ENCODE data around the gene IGF1R. TPM values are rescaled to one million over a fixed set of nuclear protein-coding genes. Genes with fewer than 3 reads are reported as not detected.

The IGF1R gene
- total RNA-seq, 1 donor from 2014 or later, result 28.2 TPM

DNA sequence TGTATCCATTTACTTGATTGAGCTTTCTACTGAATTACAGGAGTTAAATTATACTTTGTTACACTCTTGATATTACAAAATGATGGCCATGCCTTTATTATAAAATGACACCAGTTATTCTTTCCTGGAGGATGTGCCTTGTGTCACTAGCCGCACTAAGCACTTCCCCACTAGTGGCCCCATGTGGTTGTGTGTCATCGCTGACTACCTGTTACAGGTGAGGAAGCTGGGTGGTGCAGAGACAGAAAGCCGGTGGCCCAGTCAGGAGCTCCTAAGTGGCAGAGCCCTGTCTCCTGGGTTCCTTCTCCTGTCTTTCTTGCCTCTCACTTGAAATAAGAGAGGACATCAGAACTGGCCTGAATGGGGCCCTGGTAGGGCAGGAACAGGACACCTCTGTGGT, 96.8 kb downstream of the IGF1R start:
- no peak for DNase-seq (ENCODE audit: low read depth, low spot score)

DNA sequence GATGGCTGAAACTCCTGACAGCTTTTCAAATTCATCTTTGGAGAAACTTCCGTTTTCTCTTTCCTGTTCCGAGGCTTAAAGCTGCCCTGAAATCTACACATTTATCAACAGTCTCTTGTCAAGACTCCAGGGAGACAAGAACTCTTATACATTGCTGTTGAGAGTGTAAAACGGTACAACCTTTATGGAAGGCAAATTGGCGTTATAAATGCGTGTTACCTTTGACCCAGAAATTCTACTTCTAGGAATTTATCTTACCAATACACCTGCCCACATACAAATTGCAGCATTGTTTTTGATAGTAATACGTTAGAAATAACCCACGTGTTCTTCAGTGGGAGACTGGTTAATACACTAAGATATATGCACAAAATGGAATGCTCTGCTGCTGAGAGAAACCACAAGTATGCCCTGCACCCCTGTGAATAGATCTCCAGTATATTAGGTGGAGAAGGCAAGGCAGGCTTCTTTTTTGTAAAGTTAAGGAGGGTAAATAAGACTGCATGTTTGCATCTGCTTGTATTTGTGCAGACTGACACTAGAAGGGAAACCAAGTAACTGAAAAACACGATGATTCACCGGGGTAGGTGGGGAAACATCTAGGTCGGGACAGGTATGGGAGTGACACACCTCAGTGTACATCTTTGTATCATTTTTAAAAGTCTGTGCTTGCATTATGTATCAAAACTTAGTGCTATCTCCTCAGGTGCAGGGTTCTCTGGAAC, 97.5 kb downstream of the IGF1R start:
- no peak for DNase-seq (ENCODE audit: low read depth, low spot score)

DNA sequence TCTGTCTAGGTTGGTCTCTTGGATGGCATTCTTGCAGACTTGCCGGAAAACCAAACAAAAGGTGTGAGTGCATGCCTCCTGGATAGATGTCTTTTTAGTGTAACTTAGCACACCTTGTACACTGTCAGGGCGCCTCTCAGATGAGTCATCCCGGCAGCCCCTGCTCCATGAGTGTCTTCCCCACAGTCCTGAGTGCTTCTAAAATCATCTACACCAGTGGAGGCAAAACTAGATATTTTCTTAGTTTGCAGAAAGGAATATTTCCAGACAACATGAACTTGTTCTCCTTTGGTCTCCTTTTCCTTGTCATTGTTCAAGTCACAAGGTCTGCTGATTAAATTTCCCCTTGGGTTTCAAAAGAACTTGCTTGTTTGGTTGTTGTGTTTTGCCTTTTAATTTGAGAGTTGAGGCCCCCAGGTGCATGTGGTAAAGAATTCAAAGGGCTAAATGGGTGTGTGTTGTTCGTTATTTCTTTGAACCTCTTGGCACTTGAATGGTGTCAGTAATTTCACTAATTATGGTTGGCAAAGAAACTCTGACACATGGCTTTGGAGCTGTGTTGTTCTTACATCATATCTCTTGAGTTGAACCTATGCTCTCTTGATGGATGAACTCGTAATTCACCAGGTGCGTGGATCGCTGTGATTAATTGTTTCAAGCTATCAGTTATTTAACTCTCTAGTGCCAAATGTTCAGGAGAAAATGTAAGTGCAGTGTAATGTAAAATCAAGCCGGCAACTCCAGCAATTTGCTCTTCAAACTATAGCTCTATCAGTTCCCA, 98.2 kb downstream of the IGF1R start:
- DNase-seq (ENCODE audit: low read depth, low spot score), result no peak

DNA sequence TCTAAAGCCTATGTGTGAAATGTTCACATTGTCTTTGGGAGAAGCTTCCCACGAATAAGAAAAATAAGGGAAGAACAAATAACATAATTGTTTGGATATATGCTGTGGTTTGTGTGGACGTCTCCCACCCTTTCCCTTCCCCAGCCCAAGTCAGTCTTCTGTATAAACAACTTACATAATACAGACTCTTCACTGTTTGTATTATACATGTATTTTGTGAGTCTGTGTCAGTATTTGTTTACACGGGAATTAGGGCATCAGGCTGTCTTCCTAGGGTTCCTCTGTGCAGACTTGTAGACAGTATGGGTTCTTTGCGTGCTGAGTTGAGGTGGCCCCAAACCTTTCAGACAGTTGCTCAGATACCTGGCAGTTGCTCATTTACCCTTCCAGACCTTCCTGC, 103.4 kb downstream of the IGF1R start:
- DNase-seq (ENCODE audit: low read depth, low spot score), result no peak

DNA sequence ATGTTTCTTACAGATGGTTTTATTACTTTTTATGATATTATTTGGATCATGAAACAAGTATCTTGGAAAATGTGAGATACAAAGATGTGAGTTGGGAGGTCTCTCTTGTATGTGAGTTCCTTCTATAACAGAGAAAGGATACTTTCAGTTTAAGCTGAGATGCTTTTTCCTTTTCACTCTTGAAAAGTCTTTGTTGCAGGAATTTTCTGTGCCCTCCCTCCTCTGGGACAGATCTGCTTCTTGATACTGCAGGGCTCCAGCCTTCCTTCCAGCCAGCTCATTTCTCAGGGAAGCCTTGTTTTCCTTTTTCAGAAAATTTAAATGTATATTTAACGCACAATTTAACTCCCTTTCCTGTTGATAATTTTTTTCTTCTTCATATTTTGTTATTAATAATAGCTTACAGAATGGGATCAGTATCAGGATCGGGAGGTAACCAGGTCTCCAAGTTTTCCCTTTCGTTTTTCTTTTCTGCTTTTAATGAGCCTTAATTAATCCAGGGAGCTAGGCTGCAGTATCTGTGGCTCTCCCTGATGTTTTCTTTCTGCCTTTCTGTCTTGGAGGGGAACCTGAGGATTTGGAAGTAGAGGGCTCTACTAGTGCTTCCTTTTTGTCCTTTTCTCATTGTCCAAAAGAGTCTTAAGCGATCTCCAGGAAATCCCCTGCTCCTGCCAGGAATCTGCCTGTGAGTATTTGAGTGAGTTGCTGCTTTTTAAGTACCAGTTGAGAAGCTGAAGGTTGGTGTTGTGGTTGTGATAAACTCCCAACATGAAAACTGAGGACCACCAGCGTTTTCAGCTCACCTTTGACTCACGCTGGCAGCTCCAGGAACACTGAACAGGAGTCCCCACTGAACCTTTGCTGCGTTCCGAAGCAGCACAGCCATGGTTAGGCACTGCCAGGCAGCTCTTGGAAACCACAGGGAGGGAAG, 105.7 kb downstream of the IGF1R start:
- DNase-seq (ENCODE audit: low read depth, low spot score), result no peak

DNA sequence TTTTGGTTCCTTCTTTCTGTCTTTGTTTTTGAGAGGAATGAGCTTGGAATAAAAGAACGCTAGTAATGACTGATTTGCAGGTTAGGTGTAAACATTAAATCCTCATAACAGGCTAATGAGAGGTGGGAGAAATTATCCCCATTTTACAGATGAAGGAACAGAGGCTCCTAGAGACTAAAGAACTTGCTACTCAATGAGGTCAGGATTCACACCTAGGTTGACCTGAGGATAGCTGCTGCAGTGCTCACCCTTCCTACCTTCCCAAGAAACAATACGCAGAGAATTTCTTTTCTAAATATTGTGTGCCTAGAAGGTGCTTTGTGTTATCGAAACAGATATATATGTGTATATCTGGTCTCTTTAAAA, 106.3 kb downstream of the IGF1R start:
- no peak for DNase-seq (ENCODE audit: low read depth, low spot score)

DNA sequence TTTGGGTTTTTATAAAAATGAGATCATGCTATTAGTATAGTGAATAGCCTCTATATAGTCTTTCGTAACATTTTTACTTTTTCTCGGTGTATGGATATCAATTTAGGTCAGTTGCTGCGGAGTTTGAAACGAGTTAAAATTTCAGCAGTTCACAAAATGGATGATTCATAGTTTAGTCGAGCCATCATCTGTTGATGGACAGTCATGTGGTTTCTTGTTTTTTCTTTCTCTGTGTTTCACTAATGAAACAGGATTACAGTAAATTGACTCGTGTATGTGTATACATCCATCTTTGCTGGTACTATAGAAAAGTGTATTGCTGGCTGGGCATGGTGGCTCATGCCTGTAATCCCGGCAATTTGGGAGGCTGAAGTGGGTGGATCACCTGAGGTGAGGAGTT, 106.8 kb downstream of the IGF1R start:
- DNase-seq (ENCODE audit: low read depth, low spot score), result no peak

DNA sequence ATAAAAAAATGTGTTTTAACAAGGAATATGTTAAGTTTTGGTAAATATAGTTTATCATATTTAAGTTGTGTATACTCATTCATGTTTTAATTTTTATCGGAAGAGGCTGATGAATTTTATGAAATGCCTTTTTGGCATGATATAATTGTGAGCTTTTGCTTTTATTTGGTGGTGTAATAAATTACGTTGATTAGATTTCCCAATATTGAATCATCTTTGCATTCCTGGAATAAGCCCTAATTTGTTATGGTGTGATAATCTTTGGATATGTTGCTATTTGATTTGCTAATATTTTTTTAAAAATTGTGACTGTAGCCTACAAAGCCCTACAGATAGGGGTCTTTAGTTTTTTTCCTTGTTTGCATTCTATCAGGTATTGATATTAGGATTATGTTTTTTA, 107.4 kb downstream of the IGF1R start:
- no peak for DNase-seq (ENCODE audit: low read depth, low spot score)

DNA sequence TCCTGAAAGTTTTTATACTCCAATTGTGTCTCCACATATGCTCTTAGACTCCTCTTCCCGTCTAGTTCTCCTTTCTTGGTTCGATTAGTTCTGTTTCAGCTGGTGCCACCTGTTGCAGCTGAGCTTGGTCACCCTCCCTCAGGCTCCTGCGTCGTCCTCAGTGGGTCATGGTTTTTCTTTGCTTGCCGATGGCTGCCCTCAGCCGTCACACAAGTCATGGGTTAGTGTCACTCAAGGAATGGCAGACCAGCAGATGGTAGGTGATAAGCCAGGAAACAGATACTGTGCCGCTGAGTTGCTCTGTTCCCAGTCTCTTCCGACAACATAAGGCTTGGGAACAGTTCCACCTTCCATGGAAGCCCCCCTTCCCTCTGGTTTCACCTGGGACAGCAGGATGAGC, 109.9 kb downstream of the IGF1R start:
- no peak for DNase-seq (ENCODE audit: low read depth, low spot score)

DNA sequence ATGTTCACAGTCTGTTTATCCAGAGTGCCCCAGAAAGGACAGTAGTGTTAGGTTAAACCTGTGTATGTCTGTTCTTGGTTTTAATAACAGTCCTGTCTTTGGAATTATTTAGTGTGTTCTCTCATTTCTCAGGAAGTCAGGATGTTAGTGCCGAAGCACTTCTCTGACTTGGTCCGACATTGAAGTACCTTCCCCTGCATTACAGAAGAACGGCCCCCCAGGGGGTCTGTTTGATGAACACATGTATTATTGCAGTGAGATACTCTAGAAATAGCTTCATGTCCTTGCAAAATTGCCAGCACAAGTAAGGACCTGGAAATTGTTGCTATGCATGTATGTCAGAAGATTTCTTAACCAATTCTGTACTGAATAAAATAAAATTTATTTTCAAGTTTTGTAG, 110.9 kb downstream of the IGF1R start:
- no peak for DNase-seq (ENCODE audit: low read depth, low spot score)

DNA sequence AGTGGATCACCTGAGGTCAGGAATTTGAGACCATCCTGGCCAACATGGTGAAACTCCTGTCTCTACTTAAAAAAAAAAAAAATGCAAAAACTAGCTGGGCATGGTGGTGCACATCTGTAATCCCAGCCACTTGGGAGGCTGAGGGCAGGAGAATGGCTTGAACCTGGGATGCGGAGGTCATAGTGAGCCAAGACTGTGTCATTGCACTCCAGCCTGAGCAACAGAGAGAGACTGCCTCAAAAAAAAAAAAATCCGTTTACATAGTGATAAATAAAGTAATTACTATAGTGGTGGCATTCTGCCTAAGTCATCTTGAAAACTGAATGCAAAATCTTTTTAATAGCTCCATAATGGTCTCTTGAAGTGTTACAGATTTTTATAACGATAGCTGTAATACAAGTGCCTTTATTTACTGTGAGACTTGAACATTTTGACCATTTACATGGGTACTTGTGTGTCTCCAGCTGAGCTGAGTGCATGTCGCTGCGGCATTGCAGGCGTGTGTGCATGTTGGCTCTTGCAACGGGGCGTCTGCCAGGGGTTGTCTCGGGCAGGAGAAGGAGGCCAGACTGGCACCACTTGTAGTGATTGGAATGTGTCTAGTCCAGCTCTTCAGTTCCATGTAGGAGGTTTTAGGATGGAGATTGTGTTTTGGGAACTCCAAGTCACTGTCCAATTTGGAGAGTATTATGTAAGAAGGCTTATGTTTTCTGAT, 111.9 kb downstream of the IGF1R start:
- no peak for DNase-seq (ENCODE audit: low read depth, low spot score)

DNA sequence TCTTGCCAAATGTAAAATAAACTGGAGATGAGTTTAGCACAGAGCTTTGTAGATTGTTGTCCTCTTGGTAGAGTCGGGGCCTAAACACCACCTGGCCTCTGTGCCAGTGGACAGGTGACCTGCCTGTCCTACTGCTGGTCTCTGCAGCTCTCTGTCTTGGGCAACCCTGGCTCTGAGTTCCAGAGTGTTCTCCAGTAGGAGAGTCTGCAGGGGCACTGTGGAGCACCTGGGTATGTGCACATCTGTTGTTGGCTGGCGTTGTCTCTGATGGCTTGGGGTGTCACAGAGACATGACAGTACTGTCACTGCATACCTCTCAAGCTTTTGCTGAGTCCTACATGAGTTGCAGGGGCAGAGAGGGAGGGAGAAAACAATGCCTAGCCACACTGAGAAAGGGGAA, 112.6 kb downstream of the IGF1R start:
- DNase-seq (ENCODE audit: low read depth, low spot score), result no peak

DNA sequence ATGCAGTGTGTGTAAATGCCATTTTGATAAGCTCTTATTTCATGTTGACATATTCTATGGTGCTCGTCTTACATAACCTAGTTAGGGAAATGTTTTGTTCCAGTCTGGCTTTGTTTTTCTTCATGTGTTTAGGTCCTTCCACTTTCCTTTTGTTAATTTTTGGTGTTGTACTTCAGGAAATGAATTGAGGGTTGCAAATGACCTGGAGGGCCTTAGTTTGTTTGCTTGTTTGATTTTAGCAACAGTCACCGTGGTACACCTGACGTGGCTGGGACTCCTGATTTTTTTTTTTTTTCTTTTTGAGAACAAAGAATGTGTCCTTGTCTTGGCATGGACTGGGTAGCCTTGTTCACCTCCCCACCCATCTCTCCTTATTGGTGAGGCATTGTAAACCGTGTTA, 114.8 kb downstream of the IGF1R start:
- DNase-seq (ENCODE audit: low read depth, low spot score), result no peak

DNA sequence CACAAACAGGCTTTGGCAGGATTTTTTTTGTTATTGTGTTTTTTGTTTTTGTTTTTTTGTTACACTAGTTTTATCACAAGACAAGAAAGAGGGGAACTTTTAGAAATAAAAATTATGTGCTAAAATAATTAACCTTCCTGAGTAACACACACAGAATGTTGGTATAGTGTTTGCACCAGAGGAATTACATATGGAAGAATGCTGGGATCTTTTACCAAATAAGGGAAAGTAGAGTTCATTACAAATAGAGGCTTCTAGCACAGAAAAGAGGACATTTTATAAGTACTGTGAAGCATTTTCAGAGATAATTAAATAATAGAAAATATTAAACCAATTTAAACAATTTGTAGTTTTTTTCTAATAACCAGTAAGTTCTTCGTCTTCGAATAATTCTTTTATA, 116.0 kb downstream of the IGF1R start:
- no peak for DNase-seq (ENCODE audit: low read depth, low spot score)

DNA sequence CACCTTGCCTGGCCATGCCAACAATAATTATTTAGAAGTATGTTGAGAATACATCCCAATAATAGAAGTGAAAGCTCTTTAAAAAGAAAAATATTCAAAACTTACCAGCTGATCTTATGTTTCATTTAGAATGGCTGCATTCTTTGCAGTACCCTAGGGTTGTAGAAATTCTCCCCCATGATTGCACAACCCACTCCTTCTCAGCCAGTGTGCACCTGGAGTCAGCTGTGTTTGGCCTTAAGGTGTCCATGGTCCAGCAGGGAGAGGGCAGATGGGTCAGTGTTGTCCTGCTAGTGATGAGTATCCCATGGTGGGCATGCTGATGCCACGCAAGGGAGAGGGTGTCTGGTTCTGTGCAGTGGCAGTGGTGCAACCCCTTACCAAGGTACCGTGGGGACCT, 117.3 kb downstream of the IGF1R start:
- DNase-seq (ENCODE audit: low read depth, low spot score), result no peak

DNA sequence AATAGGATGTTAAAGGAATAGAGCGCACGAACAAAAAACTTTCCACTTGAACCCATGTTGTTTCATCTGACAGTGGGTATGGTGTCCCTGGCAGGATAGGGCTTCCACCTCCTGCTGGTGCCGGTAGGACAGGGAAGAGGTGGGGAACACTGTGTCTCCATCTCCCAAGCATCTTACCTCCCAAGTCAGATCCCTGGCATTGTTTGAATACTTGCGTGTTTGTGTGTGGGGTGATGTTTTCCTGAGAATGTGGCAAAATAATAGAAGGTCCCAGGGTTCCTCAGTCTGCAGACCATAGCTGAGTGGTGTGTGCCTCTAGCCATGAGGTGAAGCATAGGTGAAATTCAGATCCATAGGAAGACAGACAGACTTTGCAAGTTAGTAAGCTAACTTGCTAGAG, 119.4 kb downstream of the IGF1R start:
- no peak for DNase-seq (ENCODE audit: low read depth, low spot score)

DNA sequence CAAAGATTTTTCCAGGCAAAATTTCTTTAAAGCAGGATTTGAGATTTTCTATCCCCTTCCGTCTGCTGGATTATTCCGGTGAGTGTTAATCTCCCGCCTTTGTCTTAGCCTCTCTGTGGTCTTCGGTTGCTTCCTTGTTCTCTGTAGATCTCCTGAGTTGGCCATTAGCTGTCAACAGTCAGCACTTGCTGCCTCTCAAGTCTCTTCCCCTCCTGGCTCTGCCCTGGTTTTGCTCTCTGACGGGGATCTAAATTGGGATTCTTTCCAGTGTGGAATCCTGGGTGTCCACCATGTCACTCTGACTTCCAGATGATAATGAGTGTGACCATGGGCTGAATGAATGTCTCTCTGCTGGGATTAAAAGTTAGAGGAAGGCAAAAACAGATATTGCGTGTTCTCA, 121.5 kb downstream of the IGF1R start:
- DNase-seq (ENCODE audit: low read depth, low spot score), result no peak

DNA sequence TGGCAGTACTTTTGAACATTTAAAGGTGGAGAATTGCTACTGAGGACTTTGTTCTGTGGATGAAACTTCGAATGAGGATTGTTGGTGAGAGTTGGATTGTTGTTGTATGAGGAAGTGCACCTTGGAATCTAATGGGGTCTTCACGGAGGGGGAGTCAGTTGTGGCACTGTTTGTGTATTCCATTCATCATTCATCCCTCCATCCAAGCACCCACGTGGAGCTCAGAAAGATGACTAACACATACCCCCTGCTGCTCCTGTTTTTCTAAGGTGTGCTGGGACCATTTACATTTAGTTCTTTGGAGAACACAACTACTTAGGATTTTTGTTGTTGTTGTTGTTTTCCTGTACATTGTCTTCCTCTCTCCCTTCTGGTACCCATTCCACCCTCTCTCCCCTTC, 122.6 kb downstream of the IGF1R start:
- DNase-seq (ENCODE audit: low read depth, low spot score), result no peak

DNA sequence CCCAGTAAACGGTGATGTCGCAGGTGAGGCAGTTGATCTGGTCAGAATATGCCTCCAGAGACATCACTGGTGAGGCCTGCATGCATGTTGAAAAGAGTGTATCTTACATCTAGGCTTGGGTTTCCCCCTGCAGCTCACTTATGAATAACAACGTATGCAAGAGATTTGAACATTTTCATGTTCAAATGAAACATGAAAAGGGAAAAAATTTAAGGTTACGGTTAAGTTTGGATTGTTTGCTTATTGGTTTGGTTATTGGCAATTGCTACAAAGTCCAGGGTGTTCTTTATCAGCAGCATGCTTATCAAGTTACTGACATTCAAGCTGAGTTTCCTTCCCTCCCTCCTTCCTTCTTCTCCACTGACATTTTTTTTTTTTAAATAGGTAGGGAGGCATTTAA, 123.2 kb downstream of the IGF1R start:
- no peak for DNase-seq (ENCODE audit: low read depth, low spot score)

DNA sequence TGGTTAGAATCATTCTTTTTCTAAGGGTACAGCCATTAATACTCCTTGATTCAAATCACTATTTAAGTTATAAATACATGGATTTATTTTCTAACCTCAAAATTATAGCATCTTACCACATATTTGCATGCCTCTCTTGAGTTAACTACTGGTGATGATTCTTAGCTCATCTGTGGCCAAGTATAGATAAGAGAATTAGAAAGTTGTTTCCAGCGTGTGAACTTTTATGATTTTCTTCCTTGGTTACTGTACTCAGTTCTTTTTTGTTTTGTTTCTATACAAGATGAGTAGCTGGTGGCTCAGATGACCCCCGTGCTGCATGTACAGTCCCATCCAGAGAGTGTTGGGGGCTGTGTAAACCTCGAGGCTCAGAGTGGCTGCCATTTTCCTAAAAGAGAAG, 124.6 kb downstream of the IGF1R start:
- no peak for DNase-seq (ENCODE audit: low read depth, low spot score)

DNA sequence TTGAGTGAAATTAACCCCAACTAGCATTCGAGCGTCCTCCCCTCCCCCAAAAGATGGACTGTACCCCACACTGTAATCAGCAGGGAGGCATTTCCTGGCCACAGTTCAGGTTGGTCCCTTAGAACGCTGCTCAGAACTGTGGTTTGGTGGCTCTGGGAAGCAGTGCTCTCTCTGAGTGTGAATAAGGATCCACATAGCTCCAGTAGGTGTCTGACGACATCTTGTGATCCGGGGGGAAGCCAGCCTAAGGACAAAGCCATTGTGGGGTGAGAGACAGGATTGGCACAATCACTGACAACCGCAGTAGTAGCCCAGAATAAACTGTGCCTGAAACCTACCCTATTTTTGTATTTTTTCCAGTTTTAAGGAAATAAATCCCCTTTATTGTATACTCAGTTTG, 125.3 kb downstream of the IGF1R start:
- no peak for DNase-seq (ENCODE audit: low read depth, low spot score)

All from pulmonary artery endothelial cell (primary cell).